GM19193 (cell line): ENCODE measurements around the gene TWNK.
A peak's percentile ranks its signal among the peaks of the same experiment; 100 is the strongest.

Experiments
- POLR2A ChIP-seq: IDR thresholded peaks from 4 replicates; pipeline ENCODE4 v1.6.1; 2011; ENCODE audit not compliant: insufficient read depth, insufficient read length; ENCODE audit errors: extremely low read depth

Gene TWNK

DNA sequence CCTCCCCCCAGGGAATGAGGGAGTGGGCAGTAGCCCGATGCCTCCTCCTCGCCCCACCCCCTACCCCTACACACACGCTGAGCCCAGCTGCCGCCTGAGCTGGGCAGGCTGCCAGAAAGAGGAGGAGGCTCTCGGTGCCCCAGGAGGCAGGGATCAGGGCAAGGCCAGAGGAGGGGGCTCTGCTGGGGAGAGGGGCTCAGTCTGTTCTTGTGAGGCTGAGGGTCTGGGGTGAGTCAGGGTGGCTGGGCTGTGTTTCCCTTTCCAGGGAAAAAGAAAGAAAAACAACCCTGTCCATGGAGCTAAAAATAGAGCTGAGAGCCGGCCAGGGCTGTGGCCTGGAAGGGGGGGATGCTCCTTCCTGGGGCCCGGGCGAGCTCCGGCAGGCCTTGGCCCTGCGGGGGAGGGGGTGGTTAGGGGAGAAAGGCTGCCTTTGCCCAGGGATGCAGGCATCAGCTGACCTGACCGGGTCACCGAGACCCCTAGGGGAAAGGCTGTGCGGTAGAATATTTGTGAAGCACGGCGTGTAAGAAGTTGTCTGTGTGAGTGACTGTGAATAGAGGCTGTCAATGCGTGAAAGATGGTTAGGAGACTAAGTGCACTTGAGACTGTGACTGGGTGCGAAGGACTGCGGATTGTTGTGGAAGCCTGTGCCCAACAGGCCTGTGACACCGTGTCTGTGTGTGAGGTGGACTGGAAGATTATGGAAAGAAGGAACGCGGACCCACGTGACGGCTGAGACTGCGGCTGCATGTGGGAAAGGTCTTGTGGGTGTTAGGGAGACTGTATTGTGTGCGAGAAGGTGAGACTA is 11.0 kb downstream of the TWNK start:
- TF ChIP-seq POLR2A, result no peak

DNA sequence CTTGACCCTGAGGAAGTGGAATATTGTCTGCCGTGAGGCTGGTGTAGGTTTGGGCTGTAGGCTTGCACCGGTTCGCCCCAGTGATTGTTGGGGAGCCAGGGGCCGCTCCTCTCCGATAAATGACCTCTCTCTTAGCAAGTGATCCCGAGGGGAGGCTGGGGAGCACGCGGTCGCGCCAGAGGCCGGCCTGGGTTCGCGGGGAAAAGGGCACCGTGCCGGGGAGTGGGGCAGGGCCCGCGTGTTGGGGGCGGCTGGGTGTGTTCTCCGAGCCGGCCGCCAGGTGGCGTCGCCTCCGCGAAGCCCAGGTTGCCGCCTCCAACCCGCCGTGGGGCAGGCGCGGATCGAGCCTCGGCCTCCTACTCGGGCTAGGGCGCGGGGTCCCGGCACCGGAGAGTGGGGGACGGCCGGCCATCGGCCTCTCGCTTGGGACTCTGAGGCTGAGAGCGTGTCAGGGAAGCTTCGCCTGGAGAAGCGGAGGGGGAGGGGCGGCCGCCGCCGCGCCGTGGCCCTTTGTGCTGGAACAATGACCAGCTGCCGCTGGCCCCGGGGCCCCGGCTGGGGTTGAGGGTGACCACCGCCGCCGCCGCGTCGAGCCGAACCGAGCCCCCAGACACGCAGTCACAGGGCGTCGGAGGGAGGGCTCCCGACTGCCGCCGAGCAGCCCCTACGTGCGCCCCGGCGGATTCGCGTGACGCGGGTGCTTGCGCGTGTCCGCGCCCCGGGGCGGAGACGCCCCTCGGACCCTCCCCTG is 11.8 kb downstream of the TWNK start:
- TF ChIP-seq POLR2A, result peak; percentile 21

DNA sequence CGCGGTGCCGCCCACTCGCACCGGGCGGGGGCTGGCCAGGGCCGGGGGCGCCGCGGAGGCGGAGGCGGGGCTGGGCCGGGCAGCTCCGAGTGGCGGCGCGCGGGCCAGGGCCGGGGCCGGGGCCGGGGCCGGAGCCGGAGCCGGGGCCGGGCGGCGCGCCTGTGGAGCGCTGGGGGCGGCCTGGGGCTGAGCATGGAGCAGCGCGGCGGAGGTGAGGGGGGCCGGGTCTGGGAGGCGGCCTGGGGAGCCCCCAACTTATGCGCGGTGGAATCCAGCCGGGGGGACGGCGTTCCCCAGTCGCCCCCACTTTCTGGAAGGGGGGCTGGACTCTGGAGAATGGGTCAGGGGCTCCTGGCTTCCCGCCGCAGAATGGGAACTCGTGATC is 12.4 kb downstream of the TWNK start, which contains the start of gene LZTS2:
Gene LZTS2, plus strand, starts transcription at position 67 of the 385 bp plus-strand sequence. CDS start 2,731 bp downstream, outside the sequence.
- TF ChIP-seq POLR2A, result no peak

GRCh38 chr10:101000127-101000914 is 13.0 kb downstream of the TWNK start:
- no peak for TF ChIP-seq POLR2A

GRCh38 chr10:101000915-101001658 is 13.7 kb downstream of the TWNK start:
- TF ChIP-seq POLR2A, result no peak

DNA sequence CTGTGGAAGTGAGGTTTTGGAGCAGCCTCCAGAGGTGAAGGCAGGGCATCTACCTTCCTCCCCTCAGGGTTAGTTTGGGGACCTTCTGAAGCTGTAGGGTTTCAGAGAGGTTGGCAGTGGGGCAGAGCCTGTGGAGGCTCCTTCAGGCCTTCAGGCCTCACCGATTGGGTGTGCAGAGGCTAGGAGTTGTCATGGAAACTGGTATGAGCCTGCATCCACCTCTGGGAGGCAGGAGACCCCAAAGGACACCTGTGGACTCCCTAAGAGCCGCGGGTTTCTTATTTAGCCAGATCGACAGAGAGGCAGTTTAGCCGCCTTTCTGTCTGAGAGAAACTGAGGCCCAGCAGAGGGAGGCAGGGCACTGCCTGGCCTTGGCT is 14.3 kb downstream of the TWNK start:
- no peak for TF ChIP-seq POLR2A

- no peak for TF ChIP-seq POLR2A
Observed at GRCh38 chr10:101002456-101002855, 15.1 kb downstream of the TWNK start.

GRCh38 chr10:101003639-101004206 is 16.4 kb downstream of the TWNK start:
- TF ChIP-seq POLR2A, result no peak

- no peak for TF ChIP-seq POLR2A
Observed at GRCh38 chr10:101005361-101005760, 18.0 kb downstream of the TWNK start.

DNA sequence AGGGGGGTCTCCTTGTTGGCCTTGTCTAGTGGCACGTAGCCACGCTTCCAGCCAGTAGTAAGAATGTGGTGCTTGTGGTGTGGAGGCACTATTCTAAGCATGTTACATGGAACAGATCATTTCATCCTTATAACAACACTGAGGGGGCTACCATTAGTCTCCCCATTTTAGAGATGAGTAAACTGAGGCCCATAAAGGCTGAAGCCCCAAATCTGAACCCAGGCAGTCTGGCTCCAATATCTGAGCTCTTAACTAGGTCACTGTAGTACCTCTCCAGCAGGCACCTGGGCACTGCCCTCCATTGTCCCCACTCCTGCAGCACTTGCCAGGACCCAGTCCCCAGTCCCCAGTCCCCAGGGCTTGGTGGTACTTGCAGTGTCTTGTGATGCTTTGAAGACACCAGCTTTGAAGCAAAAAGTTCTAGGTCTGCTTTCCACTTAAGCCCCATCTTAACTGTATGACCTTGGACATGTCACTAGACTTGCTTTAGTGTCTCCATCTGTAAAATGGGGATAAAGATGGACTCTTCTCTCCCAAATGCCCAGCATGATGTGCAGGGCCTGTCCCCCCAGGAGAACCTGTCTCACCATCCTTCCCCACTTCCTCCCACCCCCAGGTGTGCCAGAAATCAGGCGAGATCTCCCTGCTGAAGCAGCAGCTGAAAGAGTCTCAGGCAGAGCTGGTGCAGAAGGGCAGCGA is 18.7 kb downstream of the TWNK start:
- TF ChIP-seq POLR2A, result no peak

GRCh38 chr10:101006593-101007098 is 19.3 kb downstream of the TWNK start:
- no peak for TF ChIP-seq POLR2A

DNA sequence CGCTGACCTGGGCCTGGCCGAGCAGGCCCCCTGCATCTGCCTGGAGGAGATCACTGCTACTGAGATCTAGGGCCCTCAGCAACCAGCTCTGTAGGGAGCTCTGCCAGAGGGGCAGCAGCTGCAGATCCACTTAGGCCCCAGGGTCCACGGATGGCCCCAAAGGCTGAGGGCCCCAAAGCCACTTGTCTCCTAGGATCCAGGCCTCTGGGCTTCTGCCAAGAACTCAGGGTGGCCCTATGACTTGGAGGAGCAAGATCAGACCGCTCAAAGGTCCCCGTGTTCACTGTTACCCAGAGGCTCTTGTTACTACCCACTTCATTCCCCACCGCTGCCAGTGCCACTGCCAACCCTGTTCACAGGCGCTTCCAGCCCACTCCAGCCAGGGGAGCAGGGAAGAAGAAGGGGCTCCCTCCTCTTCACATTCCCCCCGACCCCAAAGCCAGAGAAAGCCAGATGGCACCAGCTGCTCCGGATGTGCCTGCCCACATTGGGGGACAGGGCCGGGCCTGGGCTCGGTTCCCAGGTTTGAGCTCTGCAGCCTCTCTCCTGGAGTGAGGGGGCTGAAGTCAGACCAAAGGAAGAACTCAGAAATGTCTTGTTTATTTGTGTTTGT is 19.9 kb downstream of the TWNK start:
- TF ChIP-seq POLR2A, result no peak

- no peak for TF ChIP-seq POLR2A
Observed at GRCh38 chr10:101007915-101008822, 20.8 kb downstream of the TWNK start.
